ENCODE measurements around the gene CHML. TPM values are rescaled to one million over a fixed set of nuclear protein-coding genes. Genes with fewer than 3 reads are reported as not detected.
A peak's percentile ranks its signal among the peaks of the same experiment; 100 is the strongest.

The CHML gene
- total RNA-seq, 1 donor from 2014 or later: 24.8 TPM

- Mint-ChIP-seq H3K9me3 (peaks cover 20% of the 10 kb centered on the region), H3K4me1 (ENCODE audit: unreplicated experiment) (peaks cover 29% of the 10 kb centered on the region), H3K4me3 (no peak overlapping the region), H3K27me3 (no peaks in the 10 kb centered on the region), H3K27ac (no peak overlapping the region), H3K36me3 (peaks cover 40% of the 10 kb centered on the region)
- DNase-seq (ENCODE audit: extremely low spot score, unreplicated experiment): no peak
- no peak for TF ChIP-seq CTCF (conservative IDR thresholded peaks at IDR 0.05)
Measured at GRCh38 chr1:241635556-241636152, 4.5 kb downstream of the CHML start.

DNA sequence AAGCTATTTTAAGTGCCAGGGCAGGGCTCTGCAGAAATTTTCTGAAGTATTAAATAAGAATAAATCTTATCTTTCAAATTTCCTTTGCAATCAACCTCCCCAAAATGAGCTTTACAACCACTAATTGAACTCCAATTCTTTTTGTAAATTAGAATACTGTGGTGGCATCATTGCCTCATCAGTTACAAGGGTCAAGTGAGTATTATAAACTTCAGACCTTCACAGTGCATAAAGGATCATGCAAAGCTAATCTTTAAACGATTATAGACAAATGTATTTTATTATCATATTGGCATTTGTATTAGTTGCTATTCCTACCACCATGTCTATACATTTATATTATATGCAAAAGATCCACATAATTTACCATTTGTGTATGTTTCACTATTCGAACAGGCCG is 7.2 kb downstream of the CHML start:
- no peak overlapping the region for H3K4me3 Mint-ChIP-seq
- DNase-seq (ENCODE audit: extremely low spot score, unreplicated experiment): no peak
- peaks cover 20% of the 10 kb centered on the region for H3K4me1 Mint-ChIP-seq (ENCODE audit: unreplicated experiment)
- TF ChIP-seq CTCF (conservative IDR thresholded peaks at IDR 0.05): no peak
- peaks cover 36% of the 10 kb centered on the region for H3K36me3 Mint-ChIP-seq
- H3K27me3 Mint-ChIP-seq: no peaks in the 10 kb centered on the region
- H3K27ac Mint-ChIP-seq: no peak overlapping the region
- H3K9me3 Mint-ChIP-seq: peaks cover 20% of the 10 kb centered on the region

DNA sequence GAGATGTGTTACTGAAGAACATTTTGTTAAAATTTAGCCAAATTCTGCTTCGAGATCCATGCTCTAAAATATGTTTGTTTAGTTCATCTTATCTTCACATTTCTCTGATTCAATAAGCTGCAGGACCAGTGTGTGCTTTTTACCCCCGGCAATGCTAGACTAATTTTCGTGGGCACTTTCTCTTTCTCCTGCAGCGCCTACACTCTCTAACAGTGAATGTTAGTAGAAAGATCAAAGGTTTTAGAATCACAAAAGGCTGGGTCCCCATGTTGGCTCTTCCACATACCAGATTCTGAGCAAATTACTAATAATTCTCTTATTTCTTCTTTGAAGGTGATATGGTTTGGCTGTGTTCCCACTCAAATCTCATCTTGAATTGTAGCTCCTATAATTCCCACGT is 8.5 kb downstream of the CHML start:
- no peak for TF ChIP-seq CTCF (conservative IDR thresholded peaks at IDR 0.05)
- Mint-ChIP-seq H3K4me3 (no peak overlapping the region), H3K27ac (peak overlapping the region; percentile 1), H3K36me3 (peaks cover 23% of the 10 kb centered on the region), H3K27me3 (no peaks in the 10 kb centered on the region), H3K9me3 (peaks cover 11% of the 10 kb centered on the region), H3K4me1 (ENCODE audit: unreplicated experiment) (peaks cover 8% of the 10 kb centered on the region)
- no peak for DNase-seq (ENCODE audit: extremely low spot score, unreplicated experiment)

GRCh38 chr1:241630899-241631298 is 9.3 kb downstream of the CHML start:
- no peak for DNase-seq (ENCODE audit: extremely low spot score, unreplicated experiment)
- H3K27me3 Mint-ChIP-seq: no peaks in the 10 kb centered on the region
- no peak overlapping the region for H3K27ac Mint-ChIP-seq
- no peak for TF ChIP-seq CTCF (conservative IDR thresholded peaks at IDR 0.05)
- peaks cover 23% of the 10 kb centered on the region for H3K36me3 Mint-ChIP-seq
- H3K4me3 Mint-ChIP-seq: no peak overlapping the region
- peaks cover 4% of the 10 kb centered on the region for H3K4me1 Mint-ChIP-seq (ENCODE audit: unreplicated experiment)
- H3K9me3 Mint-ChIP-seq: peaks cover 11% of the 10 kb centered on the region

DNA sequence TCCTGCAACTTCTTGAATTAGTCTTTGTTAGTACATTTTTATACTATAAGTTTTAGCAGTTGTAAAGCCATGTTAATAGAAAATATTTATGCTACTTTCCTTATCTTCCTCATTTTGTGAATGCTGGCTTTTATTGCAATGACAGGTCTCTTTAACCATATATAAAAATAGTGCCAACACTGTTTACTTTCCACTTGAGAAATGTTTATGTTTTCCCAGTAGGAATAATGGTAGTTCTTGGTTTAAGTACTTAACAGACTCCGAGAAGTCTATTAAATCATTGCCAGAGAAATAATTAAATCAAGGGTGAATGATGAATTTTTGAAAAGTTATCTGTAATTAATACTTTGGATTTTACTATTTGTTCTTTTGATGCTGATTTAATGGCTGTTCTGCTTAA is 9.7 kb downstream of the CHML start:
- H3K27ac Mint-ChIP-seq: no peak overlapping the region
- no peak for TF ChIP-seq CTCF (conservative IDR thresholded peaks at IDR 0.05)
- no peak for DNase-seq (ENCODE audit: extremely low spot score, unreplicated experiment)
- peaks cover 21% of the 10 kb centered on the region for H3K36me3 Mint-ChIP-seq
- H3K9me3 Mint-ChIP-seq: peaks cover 11% of the 10 kb centered on the region
- no peaks in the 10 kb centered on the region for H3K27me3 Mint-ChIP-seq
- peaks cover 4% of the 10 kb centered on the region for H3K4me1 Mint-ChIP-seq (ENCODE audit: unreplicated experiment)
- H3K4me3 Mint-ChIP-seq: no peak overlapping the region

GRCh38 chr1:241630005-241630404 is 10.2 kb downstream of the CHML start:
- no peak overlapping the region for H3K27ac Mint-ChIP-seq
- no peak for DNase-seq (ENCODE audit: extremely low spot score, unreplicated experiment)
- peaks cover 8% of the 10 kb centered on the region for H3K9me3 Mint-ChIP-seq
- H3K4me1 Mint-ChIP-seq (ENCODE audit: unreplicated experiment): peaks cover 4% of the 10 kb centered on the region
- no peak for TF ChIP-seq CTCF (conservative IDR thresholded peaks at IDR 0.05)
- H3K27me3 Mint-ChIP-seq: no peaks in the 10 kb centered on the region
- no peak overlapping the region for H3K4me3 Mint-ChIP-seq
- H3K36me3 Mint-ChIP-seq: peaks cover 16% of the 10 kb centered on the region
